ENCODE data around the gene ABCB9. TPM values are rescaled to one million over a fixed set of nuclear protein-coding genes. Genes with fewer than 3 reads are reported as not detected.

The ABCB9 gene
- total RNA-seq, 1 donor from 2014 or later = 2.9 TPM

GRCh38 chr12:122955156-122955555 is 11.1 kb downstream of the ABCB9 start:
- Histone ChIP-seq H3K9me3 (no peaks in the 10 kb centered on the region), H3K36me3 (peaks cover 7% of the 10 kb centered on the region), H3K4me3 (no peak overlapping the region), H3K4me1 (no peaks in the 10 kb centered on the region), H3K27ac (no peak overlapping the region), H3K27me3 (ENCODE audit: low read depth) (no peaks in the 10 kb centered on the region)
- ATAC-seq (no peak), DNase-seq (no peak)
- TF ChIP-seq CTCF (IDR thresholded peaks at IDR 0.05) = no peak
- intact Hi-C loops (cut with DNase I) = no loop called here

GRCh38 chr12:122951979-122952892 is 14.0 kb downstream of the ABCB9 start:
- Histone ChIP-seq H3K9me3 (no peaks in the 10 kb centered on the region), H3K36me3 (no peaks in the 10 kb centered on the region), H3K27ac (no peak overlapping the region), H3K4me1 (peaks cover 7% of the 10 kb centered on the region), H3K4me3 (no peak overlapping the region), H3K27me3 (ENCODE audit: low read depth) (no peaks in the 10 kb centered on the region)
- DNase-seq (peak; percentile 82), ATAC-seq (peak; percentile 93 to 96)
- intact Hi-C loops (cut with DNase I) = loop anchor here (5.0 kb wide), 1 partner anchor 90 kb away; no protein-coding TSS in a partner anchor
- peak; percentile 94 for TF ChIP-seq CTCF (IDR thresholded peaks at IDR 0.05)

- no peak overlapping the region for H3K4me3 ChIP-seq
- TF ChIP-seq CTCF (IDR thresholded peaks at IDR 0.05) = no peak
- no peak overlapping the region for H3K27ac ChIP-seq
- H3K4me1 ChIP-seq = peaks cover 16% of the 10 kb centered on the region
- no peaks in the 10 kb centered on the region for H3K27me3 ChIP-seq (ENCODE audit: low read depth)
- DNase-seq = no peak
- no peaks in the 10 kb centered on the region for H3K9me3 ChIP-seq
- no peaks in the 10 kb centered on the region for H3K36me3 ChIP-seq
- no peak for ATAC-seq
- intact Hi-C loops (cut with DNase I) = loop anchor here (5.0 kb wide), 1 partner anchor 89 kb away; no protein-coding TSS in a partner anchor
Measured at GRCh38 chr12:122951406-122951805, 14.9 kb downstream of the ABCB9 start.

- ATAC-seq = no peak
- peaks cover 22% of the 10 kb centered on the region for H3K4me1 ChIP-seq
- no peaks in the 10 kb centered on the region for H3K27me3 ChIP-seq (ENCODE audit: low read depth)
- no peaks in the 10 kb centered on the region for H3K36me3 ChIP-seq
- no peaks in the 10 kb centered on the region for H3K9me3 ChIP-seq
- no peak for DNase-seq
- no peak for TF ChIP-seq CTCF (IDR thresholded peaks at IDR 0.05)
- H3K27ac ChIP-seq = no peak overlapping the region
- no peak overlapping the region for H3K4me3 ChIP-seq
- intact Hi-C loops (cut with DNase I) = loop anchor here (5.0 kb wide), 1 partner anchor 88 kb away; no protein-coding TSS in a partner anchor
Measured at GRCh38 chr12:122949816-122950675, 16.2 kb downstream of the ABCB9 start.

GRCh38 chr12:122949405-122949804 is 16.9 kb downstream of the ABCB9 start:
- H3K4me3 ChIP-seq = no peak overlapping the region
- no peaks in the 10 kb centered on the region for H3K9me3 ChIP-seq
- peaks cover 22% of the 10 kb centered on the region for H3K4me1 ChIP-seq
- no peak for DNase-seq
- no peaks in the 10 kb centered on the region for H3K27me3 ChIP-seq (ENCODE audit: low read depth)
- no peak for ATAC-seq
- no peaks in the 10 kb centered on the region for H3K36me3 ChIP-seq
- intact Hi-C loops (cut with DNase I) = no loop called here
- TF ChIP-seq CTCF (IDR thresholded peaks at IDR 0.05) = no peak
- no peak overlapping the region for H3K27ac ChIP-seq

Data from lower lobe of right lung (tissue), 2 donors.